GM21367 (cell line): ENCODE data around the gene IL1RAPL1.

Source experiments
- ATAC-seq: cut with Tn5 transposase; IDR thresholded peaks from one replicate; pipeline ENCODE4 v1.9.1; 2021; ENCODE audit not compliant: unreplicated experiment

The IL1RAPL1 gene

GRCh38 chrX:28625223-28625622 is 38.0 kb downstream of the IL1RAPL1 start:
- no peak for ATAC-seq

- ATAC-seq: no peak
These were observed 39.3 kb downstream of the IL1RAPL1 start for GRCh38 chrX:28626515-28626914.

GRCh38 chrX:28628120-28628519 is 40.9 kb downstream of the IL1RAPL1 start:
- ATAC-seq: no peak

GRCh38 chrX:28638775-28639174 is 51.5 kb downstream of the IL1RAPL1 start:
- ATAC-seq: no peak

GRCh38 chrX:28639451-28639850 is 52.2 kb downstream of the IL1RAPL1 start:
- no peak for ATAC-seq

- ATAC-seq: no peak
These were observed 62.3 kb downstream of the IL1RAPL1 start for GRCh38 chrX:28649541-28649940.

- no peak for ATAC-seq
These were observed 63.9 kb downstream of the IL1RAPL1 start for GRCh38 chrX:28651186-28651585.

GRCh38 chrX:28659269-28659668 is 72.0 kb downstream of the IL1RAPL1 start:
- no peak for ATAC-seq

GRCh38 chrX:28665778-28666177 is 78.5 kb downstream of the IL1RAPL1 start:
- no peak for ATAC-seq

GRCh38 chrX:28668303-28668702 is 81.1 kb downstream of the IL1RAPL1 start:
- no peak for ATAC-seq

- no peak for ATAC-seq
These were observed 81.7 kb downstream of the IL1RAPL1 start for GRCh38 chrX:28668957-28669356.

GRCh38 chrX:28670074-28670473 is 82.8 kb downstream of the IL1RAPL1 start:
- no peak for ATAC-seq

GRCh38 chrX:28675173-28675572 is 87.9 kb downstream of the IL1RAPL1 start:
- ATAC-seq: no peak

GRCh38 chrX:28693101-28693500 is 105.9 kb downstream of the IL1RAPL1 start:
- ATAC-seq: no peak

GRCh38 chrX:28697732-28698131 is 110.5 kb downstream of the IL1RAPL1 start:
- no peak for ATAC-seq

- no peak for ATAC-seq
These were observed 114.0 kb downstream of the IL1RAPL1 start for GRCh38 chrX:28701222-28701621.

- ATAC-seq: no peak
These were observed 119.7 kb downstream of the IL1RAPL1 start for GRCh38 chrX:28706964-28707363.

- ATAC-seq: no peak
These were observed 122.2 kb downstream of the IL1RAPL1 start for GRCh38 chrX:28709421-28709820.

- ATAC-seq: no peak
These were observed 130.6 kb downstream of the IL1RAPL1 start for GRCh38 chrX:28717864-28718263.

GRCh38 chrX:28718450-28718849 is 131.2 kb downstream of the IL1RAPL1 start:
- no peak for ATAC-seq

- no peak for ATAC-seq
These were observed 132.4 kb downstream of the IL1RAPL1 start for GRCh38 chrX:28719620-28720019.

- no peak for ATAC-seq
These were observed 165.1 kb downstream of the IL1RAPL1 start for GRCh38 chrX:28752330-28752729.

GRCh38 chrX:28756175-28756574 is 168.9 kb downstream of the IL1RAPL1 start:
- ATAC-seq: no peak

GRCh38 chrX:28756647-28757046 is 169.4 kb downstream of the IL1RAPL1 start:
- ATAC-seq: no peak
